GM21528 (cell line): ENCODE data around the gene PCDHGB2.
"Not testable (repeated sequence)": the region's sequence is repeated elsewhere in the genome, so short reads cannot be mapped to it uniquely, and the experiment has no call there.

Experiments used
- ATAC-seq: cut with Tn5 transposase; IDR thresholded peaks from one replicate; pipeline ENCODE4 v1.9.1; 2021; ENCODE audit warnings: mild to moderate bottlenecking, moderate library complexity; ENCODE audit not compliant: unreplicated experiment, low FRiP score

The PCDHGB2 gene

DNA sequence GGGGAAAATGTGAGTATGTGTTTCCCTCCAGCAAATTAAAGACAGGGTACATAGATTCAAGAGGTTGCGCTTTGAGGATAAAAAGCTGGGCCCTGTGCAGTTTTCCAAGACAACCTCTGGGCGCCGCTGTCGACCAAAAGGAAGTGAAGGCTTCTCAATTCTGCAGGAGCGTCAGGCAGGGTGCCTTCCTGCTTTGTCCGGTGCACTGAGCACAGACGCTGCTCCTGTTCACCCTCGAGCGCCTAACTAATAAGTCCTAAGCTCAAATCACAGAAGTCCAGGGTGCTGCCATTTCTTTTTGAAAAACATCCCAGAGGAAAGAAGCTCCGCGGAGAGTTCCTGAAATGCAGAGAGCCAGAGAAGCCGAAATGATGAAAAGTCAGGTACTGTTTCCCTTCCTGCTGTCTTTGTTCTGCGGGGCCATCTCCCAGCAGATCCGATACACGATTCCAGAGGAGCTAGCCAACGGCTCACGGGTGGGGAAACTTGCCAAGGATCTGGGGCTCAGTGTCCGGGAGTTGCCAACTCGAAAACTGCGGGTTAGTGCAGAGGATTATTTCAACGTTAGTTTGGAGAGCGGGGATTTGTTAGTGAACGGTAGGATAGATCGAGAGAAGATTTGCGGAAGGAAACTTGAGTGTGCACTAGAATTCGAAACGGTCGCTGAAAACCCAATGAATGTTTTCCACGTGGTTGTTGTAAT lies 9.7 kb upstream of the PCDHGB2 start, which contains the start of gene PCDHGB1:
TSS of gene PCDHGB1 (plus strand) at position 183 of the 703 bp plus-strand sequence. CDS start at position 345, 162 bp downstream.
- ATAC-seq = peak; percentile 55

DNA sequence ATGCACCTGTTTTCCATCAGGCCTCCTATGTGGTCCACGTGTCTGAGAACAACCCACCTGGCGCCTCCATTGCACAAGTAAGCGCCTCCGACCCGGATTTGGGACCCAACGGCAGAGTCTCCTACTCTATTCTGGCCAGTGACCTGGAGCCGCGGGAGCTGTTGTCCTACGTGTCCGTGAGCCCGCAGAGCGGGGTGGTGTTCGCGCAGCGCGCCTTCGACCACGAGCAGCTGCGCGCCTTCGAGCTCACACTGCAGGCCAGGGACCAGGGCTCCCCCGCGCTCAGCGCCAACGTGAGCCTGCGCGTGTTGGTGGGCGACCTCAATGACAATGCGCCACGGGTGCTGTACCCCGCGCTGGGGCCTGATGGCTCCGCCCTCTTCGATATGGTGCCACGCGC lies 8.2 kb upstream of the PCDHGB2 start:
- no peak for ATAC-seq

- ATAC-seq = no peak
Observed at GRCh38 chr5:141354900-141355469, 4.8 kb upstream of the PCDHGB2 start, which contains the start of gene PCDHGA4. PCDHGA4 (plus strand) TSS chr5:141355021; CDS start chr5:141355108, 87 bp downstream.

DNA sequence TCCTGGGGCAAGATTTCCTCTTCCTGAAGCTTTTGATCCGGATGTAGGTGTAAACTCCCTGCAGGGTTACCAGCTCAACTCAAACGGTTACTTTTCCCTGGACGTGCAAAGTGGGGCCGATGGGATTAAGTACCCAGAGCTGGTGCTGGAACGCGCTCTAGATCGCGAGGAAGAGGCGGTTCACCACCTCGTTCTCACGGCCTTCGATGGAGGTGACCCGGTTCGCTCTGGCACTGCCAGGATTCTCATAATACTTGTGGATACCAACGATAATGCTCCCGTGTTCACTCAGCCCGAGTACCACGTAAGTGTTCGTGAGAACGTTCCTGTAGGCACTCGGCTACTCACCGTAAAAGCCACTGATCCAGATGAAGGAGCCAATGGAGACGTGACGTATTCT lies 4.2 kb upstream of the PCDHGB2 start:
- no peak for ATAC-seq

- no peak for ATAC-seq
Observed at GRCh38 chr5:141356133-141356532, 3.7 kb upstream of the PCDHGB2 start.

- no peak for ATAC-seq
Observed at GRCh38 chr5:141356950-141357349, 2.8 kb upstream of the PCDHGB2 start.

DNA sequence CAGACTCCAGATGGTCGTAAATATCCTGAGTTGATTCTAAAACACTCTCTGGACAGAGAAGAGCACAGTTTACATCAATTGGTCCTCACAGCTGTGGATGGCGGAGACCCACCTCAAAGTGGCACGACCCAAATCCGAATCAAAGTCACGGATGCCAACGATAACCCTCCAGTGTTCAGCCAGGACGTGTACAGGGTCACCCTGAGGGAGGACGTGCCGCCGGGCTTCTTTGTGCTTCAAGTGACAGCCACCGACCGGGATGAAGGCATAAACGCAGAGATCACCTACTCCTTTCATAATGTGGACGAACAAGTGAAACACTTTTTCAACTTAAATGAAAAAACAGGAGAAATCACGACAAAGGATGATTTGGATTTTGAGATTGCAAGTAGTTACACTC lies 891 bp downstream of the PCDHGB2 start:
- no peak for ATAC-seq

- no peak for ATAC-seq
Observed at GRCh38 chr5:141362719-141363118, 2.9 kb downstream of the PCDHGB2 start.

DNA sequence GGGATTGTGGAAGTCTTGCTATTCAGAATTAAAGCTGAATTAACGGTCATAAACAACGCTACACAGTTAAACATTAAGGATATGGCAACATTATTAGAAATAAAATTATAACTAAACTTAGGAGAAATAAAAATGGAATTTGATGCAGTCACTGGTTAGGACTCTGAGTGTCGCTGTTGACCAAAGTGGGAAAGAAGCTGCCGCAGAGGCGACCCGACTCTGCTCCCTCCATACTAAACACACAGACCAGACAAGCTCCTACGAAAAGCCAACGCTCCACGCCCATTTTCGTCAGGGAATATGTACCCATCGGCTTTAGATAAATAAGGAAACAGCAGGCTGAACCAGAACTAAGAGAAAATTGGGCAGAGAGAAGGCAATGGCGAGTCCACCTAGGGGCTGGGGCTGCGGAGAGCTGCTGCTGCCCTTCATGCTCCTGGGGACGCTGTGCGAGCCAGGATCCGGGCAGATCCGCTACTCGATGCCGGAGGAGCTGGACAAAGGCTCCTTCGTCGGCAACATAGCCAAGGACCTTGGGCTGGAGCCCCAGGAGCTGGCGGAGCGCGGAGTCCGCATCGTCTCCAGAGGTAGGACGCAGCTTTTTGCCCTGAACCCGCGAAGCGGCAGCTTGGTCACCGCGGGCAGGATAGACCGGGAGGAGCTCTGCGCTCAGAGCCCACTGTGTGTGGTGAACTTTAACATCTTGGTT lies 4.3 kb downstream of the PCDHGB2 start, which contains the start of gene PCDHGA5:
TSS of gene PCDHGA5 (plus strand) at position 211 of the 709 bp plus-strand sequence. CDS start at position 380, 169 bp downstream.
- ATAC-seq = no peak

GRCh38 chr5:141366016-141366896 lies 6.5 kb downstream of the PCDHGB2 start:
- no peak for ATAC-seq

GRCh38 chr5:141369994-141370848 lies 10.4 kb downstream of the PCDHGB2 start, which contains the start of gene PCDHGB3:
PCDHGB3 (plus strand) TSS chr5:141370242; CDS start chr5:141370395, 153 bp downstream.
- ATAC-seq = peak; percentile 57

- no peak for ATAC-seq
Observed at GRCh38 chr5:141371572-141372475, 12.0 kb downstream of the PCDHGB2 start.

- no peak for ATAC-seq
Observed at GRCh38 chr5:141373673-141374317, 14.0 kb downstream of the PCDHGB2 start, which contains the start of gene PCDHGA6. PCDHGA6 (plus strand) TSS chr5:141373891; CDS start chr5:141374084, 193 bp downstream.

GRCh38 chr5:141374627-141375026 lies 14.8 kb downstream of the PCDHGB2 start:
- no peak for ATAC-seq

- not testable (repeated sequence) for ATAC-seq
Observed at GRCh38 chr5:141375444-141376155, 15.8 kb downstream of the PCDHGB2 start.

- ATAC-seq = no peak
Observed at GRCh38 chr5:141382469-141383294, 22.9 kb downstream of the PCDHGB2 start, which contains the start of gene PCDHGA7. PCDHGA7 (plus strand) TSS chr5:141382742; CDS start chr5:141382900, 158 bp downstream.
